LNCaP clone FGC (cell line): ENCODE data around the gene RGCC.

Experiments used
- DNase-seq: peaks from one replicate; pipeline ENCODE4 v3.0.0-alpha.2; 2011; ENCODE audit warnings: low read depth
- H3K4me3 ChIP-seq: 2 replicates; pipeline ENCODE4 v1.5.1; 2011; ENCODE audit warnings: mild to moderate bottlenecking, low read depth, low read length, control low read depth
- TF ChIP-seq, protein P1 (sequence below): IDR thresholded peaks from 2 replicates; pipeline ENCODE4 v1.5.1; 2012; ENCODE audit warnings: mild to moderate bottlenecking; ENCODE audit not compliant: control insufficient read depth, insufficient read depth; ENCODE audit errors: extremely low read depth

RGCC gene

DNA sequence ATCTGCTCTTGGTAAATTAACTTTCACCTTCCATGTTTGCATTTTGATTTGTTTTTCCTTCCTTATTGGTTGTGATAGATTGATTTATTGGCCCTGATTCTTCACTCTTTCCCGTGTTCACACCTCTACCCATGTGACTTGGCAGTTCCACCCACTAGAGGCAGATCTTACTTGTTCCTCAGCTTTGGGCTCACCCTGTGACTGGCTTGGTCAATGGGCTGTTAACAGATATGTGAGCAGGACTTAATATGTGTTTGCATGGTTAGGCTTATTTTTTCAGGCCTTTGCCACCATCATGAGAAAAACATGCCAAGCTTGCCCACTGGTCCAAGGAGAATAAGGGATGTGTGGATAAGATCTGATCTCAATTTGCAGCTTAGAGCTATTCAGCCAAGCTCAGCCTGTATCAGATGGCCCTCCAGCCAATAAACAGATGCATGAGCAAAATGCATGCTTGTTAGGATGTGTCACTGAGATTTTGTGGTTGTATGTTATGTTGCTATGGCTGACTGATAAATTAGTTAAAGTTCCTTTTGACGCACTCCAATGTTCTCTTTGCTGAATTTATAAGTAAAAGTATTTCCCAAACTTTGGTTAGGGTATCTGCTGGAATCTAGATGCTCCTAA is 48.0 kb downstream of the RGCC start:
- DNase-seq: no peak
- TF ChIP-seq, protein P1, sequence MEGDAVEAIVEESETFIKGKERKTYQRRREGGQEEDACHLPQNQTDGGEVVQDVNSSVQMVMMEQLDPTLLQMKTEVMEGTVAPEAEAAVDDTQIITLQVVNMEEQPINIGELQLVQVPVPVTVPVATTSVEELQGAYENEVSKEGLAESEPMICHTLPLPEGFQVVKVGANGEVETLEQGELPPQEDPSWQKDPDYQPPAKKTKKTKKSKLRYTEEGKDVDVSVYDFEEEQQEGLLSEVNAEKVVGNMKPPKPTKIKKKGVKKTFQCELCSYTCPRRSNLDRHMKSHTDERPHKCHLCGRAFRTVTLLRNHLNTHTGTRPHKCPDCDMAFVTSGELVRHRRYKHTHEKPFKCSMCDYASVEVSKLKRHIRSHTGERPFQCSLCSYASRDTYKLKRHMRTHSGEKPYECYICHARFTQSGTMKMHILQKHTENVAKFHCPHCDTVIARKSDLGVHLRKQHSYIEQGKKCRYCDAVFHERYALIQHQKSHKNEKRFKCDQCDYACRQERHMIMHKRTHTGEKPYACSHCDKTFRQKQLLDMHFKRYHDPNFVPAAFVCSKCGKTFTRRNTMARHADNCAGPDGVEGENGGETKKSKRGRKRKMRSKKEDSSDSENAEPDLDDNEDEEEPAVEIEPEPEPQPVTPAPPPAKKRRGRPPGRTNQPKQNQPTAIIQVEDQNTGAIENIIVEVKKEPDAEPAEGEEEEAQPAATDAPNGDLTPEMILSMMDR: no peak

DNA sequence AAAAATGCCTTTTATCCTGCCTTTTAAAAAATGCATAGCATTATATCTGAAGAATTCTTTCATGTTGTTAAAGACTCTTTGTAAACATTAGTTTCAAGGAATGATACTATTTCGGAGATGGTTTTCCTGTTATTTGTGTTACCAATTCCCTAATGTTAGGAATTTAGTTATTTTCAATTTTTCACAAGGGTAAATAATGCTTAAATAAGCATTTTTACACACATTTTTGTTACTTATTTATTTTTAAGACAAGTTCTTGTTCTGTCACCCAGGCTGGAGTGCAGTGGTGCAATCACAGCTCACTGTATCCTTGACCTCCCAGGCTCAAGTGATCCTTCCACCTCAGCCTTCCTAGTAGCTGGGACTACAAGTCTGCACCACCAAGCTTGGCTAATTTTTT is 49.0 kb downstream of the RGCC start:
- H3K4me3 ChIP-seq: no peak overlapping the region
- no peak for DNase-seq
- TF ChIP-seq, protein P1: no peak

More for the DNA sequence above, 48.0 kb downstream of the RGCC start:
- no peak overlapping the region for H3K4me3 ChIP-seq

DNA sequence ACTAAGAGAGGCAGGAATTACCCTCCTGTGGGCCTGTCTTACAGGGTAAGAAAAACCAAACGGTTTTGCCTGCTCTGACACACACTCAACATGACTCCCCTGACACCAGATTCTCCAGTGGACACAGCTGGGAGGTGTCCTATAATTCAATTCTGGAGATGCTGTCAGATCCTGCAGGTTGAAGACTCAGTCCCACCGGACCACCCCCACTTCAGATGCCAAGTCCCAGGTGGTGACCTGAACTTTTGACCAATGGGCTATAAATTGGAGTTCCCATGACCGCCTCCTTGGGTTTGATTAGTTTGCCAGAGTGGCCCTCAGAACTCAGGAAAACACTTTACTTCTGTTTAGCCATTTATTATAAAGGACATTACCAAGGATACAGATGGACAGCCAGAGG is 52.6 kb downstream of the RGCC start:
- no peak overlapping the region for H3K4me3 ChIP-seq

DNA sequence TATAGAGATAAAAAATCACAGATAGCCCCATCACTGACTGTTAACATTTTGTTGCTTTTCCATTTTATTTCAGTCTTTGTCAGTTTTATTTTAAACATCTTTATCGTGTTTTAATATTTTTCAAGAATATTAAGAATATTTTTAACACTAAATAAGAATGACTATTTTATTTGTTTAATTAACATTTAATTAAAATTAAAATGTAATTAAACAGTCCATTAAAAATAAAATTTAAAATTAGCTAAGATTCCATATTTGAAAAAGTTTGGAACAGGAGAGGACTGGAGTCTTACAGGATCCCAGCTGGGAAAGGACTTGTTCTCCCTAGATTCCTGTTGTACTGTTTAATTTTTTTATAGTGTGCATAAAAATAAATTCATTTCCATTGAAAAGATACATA is 54.5 kb downstream of the RGCC start:
- no peak for DNase-seq
- no peak overlapping the region for H3K4me3 ChIP-seq
- TF ChIP-seq, protein P1: no peak

More for the DNA sequence above, 52.6 kb downstream of the RGCC start:
- DNase-seq: no peak
- TF ChIP-seq, protein P1: no peak

DNA sequence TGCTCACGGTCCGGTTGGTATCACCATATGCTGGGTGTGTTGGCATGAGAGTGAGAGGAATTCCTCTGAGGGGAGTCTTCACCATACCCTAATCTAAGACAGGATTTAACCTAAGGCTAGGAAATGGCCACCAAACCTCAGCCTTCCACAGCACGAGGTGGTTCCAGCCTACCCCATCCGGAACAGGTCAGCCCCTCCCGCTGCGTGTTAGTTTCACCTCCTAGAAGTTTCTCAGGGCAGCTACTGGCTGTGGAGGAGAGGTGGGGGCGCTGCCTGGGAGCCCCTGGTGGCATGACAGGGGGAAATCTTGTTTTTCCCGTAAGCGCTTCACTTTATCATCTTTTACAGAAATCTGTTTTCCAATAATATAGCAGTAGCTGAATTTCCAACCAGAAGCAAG is 55.1 kb downstream of the RGCC start:
- TF ChIP-seq, protein P1: no peak
- no peak for DNase-seq
- H3K4me3 ChIP-seq: no peak overlapping the region

DNA sequence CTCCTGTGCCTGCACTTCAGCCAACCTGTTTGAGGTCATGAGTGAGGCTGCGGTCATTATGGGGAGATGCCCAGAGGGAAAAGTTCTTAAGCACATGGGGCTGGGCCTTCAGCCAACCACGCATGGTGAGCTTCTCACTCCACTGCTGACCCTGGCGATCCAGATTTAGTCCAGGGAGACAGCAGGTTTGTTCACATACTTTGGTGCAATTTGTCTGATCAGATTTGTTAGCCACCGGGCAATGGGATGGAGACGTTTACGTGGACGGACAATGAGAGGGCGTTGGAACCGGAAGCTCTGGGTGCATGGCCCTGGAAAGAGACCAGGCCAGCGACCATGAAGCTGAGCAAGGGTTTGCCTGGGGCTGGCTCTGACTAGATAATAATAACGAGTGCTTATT is 56.2 kb downstream of the RGCC start:
- TF ChIP-seq, protein P1: no peak
- no peak overlapping the region for H3K4me3 ChIP-seq
- DNase-seq: no peak

DNA sequence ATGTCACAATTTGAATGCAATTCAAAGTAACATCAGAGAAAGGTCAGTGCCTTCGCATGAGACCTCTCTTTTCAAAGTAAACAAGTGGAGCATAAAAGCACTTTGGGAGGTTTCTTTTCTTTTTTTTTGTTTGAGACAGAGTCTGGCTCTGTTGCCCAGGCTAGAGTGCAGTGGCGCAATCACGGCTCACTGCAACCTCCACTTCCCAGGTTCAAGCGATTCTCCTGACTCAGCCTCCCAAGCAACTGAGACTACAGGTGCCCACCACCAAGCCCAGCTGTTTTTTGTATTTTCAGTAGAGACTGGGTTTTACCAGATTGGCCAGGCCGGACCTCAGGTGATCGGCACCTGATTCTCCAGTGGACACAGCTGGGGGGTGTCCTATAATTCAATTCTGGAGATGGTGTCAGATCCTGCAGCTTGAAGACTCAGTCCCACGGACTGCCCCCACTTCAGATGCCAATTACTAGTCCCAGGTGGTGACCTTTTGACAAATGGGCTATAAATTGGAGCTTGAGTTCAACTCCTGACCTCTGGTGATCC is 57.6 kb downstream of the RGCC start:
- TF ChIP-seq, protein P1: no peak
- no peak for DNase-seq
- no peak overlapping the region for H3K4me3 ChIP-seq
